ENCODE data around the gene TNFAIP2.

The TNFAIP2 gene

DNA sequence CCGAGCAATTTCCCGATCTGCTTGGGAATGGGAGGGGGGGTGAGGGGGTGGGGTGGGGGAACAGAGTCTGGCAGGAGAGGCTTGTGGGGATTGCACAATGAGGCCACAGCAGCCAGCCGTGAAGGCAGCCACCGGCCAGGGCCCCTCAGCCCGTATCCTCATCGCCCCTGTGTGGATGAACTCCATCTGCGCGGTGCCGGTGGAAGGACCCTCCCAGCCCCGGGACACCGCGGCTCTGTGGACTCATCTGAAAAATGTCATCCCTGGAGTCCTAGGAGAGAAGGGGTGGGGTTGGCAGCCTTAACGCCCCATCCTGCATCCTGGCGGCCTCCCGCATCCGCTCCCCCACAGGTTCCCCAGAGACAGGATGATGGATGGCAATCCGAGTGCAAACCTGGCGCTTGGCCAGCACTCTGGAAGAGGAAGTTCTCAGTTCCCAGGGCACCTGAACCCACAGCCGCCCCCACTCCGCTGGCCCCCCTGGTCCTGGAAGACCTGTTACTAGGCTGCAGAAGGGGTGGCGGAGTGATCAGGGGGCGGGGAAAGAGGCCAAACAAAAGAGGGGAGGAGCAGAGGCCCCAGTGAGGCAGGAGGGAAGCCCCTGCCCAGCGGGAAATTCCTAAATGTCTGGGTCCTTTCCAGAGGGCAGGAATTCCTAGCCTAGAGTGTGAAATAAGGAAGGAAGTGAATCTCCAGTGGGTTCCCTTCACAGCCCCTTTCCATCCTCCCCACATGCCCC is 1.2 kb upstream of the TNFAIP2 start:
- Mint-ChIP-seq H3K36me3 (ENCODE audit: low read depth) (no peaks in the 10 kb centered on the region), H3K4me3 (no peak overlapping the region), H3K27ac (no peak overlapping the region), H3K27me3 (peaks cover 25% of the 10 kb centered on the region), H3K9me3 (no peaks in the 10 kb centered on the region), H3K4me1 (peaks cover 3% of the 10 kb centered on the region)
- DNase-seq (no peak), ATAC-seq (no peak)

DNA sequence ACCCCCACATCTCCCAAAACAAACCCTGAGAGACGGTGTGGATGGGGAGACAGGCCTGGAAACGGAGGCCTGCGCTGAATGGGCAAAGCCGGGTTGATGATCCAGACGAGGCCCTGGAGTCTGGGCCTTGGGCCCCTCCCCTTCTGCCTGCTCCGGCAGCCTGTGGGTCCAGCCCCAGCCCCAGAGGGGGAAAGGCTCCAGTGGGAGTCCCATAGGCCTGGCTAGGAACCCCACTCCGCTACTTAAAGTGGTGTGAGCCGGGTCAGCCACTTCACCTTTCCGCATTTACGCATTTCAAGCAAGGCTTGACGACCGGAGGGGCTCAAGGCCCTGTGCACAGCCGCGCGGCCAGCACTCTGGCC is 695 bp upstream of the TNFAIP2 start:
- ATAC-seq: no peak
- Mint-ChIP-seq H3K4me3 (no peak overlapping the region), H3K27ac (no peak overlapping the region), H3K9me3 (no peaks in the 10 kb centered on the region), H3K27me3 (peaks cover 25% of the 10 kb centered on the region), H3K36me3 (ENCODE audit: low read depth) (no peaks in the 10 kb centered on the region), H3K4me1 (peaks cover 3% of the 10 kb centered on the region)
- DNase-seq: no peak

DNA sequence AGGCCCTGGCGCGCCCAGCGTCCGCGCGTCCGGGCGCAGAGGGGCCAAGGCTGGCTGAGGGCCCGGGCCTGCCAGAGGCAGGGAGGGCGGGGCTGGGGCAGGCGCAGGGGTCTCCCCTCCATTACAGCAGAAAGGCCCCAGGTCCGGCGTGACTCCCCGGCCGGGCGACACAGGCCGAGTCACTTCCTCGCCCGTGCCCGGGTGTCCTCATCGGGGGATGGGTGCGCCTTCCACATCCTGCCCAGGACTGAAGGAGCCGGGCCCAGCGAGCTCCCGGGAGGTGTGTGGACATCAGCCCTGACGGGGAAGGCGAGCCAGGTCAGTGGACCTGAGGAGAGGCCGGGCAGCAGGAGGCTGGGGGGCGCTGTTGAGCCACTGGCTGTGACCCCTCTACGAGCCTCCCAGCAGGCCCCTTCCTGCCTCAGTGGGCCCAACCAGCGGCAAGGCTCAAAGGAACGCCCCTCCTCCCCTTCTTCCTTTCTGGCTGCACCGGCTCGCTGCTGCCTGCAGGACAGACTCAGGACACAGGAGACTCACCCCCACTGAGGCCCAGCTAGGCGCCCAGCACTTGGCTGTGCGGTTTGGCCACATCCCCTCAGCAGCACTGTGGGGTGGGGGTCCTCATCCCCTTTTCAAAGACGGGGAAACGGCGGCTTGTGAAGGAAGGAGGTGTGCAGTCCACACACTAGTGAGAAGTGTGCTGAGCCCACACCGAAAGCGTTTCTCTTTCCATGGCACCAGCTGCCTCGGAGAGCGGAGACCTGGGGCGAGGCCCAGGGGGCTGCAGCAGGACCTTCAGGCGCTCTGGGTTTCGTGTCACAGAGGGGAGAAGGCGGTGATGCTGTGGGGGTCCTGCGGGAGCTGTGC is 606 bp downstream of the TNFAIP2 start:
- no peaks in the 10 kb centered on the region for H3K9me3 Mint-ChIP-seq
- DNase-seq: no peak
- H3K36me3 Mint-ChIP-seq (ENCODE audit: low read depth): no peaks in the 10 kb centered on the region
- H3K4me1 Mint-ChIP-seq: peaks cover 3% of the 10 kb centered on the region
- H3K4me3 Mint-ChIP-seq: peak overlapping the region; percentile 32
- no peak overlapping the region for H3K27ac Mint-ChIP-seq
- no peak for ATAC-seq
- H3K27me3 Mint-ChIP-seq: peaks cover 28% of the 10 kb centered on the region

DNA sequence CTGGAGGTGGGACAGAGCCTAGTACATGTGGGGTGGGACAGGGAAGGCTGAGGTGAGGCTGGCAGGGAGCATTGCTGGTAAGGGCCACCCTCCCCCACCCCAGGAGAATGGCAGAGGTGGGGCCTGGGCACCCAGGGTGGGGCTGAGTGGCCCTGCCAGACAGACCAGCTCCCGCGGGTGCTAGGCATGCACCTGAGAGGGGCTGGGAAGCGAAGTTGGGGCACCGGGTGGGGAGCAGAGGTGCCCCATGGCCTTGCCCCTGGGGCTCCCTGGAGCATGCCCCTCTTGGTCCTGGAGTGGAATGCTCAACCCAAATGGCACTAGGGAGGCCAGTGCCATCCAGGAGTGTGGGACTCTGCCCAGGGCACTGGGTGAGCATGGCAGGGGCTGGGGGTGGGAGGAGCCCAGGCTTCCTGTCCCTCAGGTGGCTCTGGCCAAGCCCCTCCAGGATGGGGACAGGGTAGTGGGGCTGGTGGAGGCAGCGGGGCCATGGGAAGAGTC is 1.3 kb downstream of the TNFAIP2 start:
- H3K9me3 Mint-ChIP-seq: no peaks in the 10 kb centered on the region
- H3K4me1 Mint-ChIP-seq: peaks cover 3% of the 10 kb centered on the region
- ATAC-seq: no peak
- peaks cover 28% of the 10 kb centered on the region for H3K27me3 Mint-ChIP-seq
- no peaks in the 10 kb centered on the region for H3K36me3 Mint-ChIP-seq (ENCODE audit: low read depth)
- no peak for DNase-seq
- no peak overlapping the region for H3K27ac Mint-ChIP-seq
- H3K4me3 Mint-ChIP-seq: no peak overlapping the region

DNA sequence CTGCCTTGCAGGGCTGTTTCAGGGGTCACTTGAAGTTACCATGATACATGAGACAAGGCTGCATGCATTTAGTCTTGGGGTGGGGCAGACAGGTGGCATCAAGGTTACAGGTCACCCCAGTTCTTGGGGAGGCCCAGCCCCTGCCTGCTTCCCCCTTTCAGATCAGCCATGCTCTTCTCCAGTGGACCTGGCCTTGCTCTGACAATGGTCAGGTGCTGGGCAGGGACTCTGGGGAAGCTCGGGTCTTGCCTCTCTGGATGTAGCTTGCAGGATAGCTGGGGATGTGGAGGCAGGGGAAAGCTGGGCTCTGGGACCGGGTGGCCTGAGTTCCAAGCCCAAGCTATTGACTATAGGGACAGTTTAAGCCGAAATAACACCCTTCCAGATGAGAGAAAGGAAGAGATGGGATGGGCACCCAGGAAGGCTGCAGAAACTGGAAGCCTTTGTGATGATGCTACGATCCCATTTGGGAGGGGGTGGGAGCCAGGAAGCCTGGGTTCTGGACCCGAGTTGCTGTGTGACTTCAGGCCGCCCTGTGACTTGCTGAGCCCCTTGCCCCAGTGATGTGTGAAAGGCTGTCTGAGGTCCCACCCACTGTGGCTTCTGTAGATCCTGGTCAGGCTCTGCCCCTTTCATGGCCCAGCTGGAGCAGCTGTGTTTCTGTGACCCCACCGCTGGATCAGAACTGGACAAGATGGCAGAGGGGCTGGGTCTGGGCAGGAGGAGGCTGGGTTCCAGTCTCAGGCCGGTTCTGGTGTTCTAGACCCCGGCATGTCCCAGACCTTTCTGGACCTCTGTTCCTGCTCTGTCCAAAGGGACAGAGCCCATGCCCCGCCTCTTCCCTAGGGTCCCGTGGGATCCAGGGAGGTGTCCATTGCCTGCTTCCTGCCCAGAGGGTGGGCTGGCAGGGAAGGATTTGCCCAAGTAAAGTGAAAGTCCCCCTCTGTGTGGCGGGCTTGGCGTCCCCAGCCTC is 2.1 kb downstream of the TNFAIP2 start:
- no peak overlapping the region for H3K4me3 Mint-ChIP-seq

DNA sequence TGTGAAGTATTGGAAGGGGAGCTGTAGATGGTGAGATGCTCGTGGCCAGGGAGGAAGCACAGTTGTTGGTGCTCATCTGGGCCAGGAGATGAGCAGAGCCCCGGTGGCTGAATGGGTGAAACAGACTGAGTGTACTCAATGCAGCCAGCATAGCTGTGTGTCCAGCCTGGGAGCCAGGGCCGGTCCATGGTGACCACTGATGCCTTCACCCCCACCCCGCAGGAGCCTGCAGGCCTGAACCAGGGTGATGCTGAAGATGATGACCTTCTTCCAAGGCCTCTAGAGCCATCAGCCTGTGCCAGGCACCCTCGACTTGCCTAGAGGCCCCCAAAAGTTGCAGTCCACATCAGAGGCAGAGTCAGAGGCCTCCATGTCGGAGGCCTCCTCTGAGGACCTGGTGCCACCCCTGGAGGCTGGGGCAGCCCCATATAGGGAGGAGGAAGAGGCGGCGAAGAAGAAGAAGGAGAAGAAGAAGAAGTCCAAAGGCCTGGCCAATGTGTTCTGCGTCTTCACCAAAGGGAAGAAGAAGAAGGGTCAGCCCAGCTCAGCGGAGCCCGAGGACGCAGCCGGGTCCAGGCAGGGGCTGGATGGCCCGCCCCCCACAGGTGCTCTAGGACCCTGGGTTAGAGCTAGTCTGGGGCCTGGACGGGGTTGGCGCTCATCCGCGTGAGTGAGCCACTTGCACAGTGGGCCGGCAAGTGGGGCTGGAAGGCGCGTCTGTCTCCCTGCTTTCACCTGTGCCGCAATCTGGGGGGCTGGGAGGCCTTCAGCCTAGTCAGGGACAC is 3.0 kb downstream of the TNFAIP2 start:
- Mint-ChIP-seq H3K4me1 (peaks cover 3% of the 10 kb centered on the region), H3K4me3 (no peak overlapping the region), H3K36me3 (ENCODE audit: low read depth) (no peaks in the 10 kb centered on the region), H3K9me3 (no peaks in the 10 kb centered on the region), H3K27ac (no peak overlapping the region), H3K27me3 (peaks cover 20% of the 10 kb centered on the region)
- ATAC-seq (no peak), DNase-seq (no peak)

More for the DNA sequence above, 2.1 kb downstream of the TNFAIP2 start:
- Mint-ChIP-seq H3K27ac (no peak overlapping the region), H3K27me3 (peaks cover 22% of the 10 kb centered on the region), H3K9me3 (no peaks in the 10 kb centered on the region), H3K4me1 (peaks cover 3% of the 10 kb centered on the region), H3K36me3 (ENCODE audit: low read depth) (no peaks in the 10 kb centered on the region)
- ATAC-seq (no peak), DNase-seq (no peak)

DNA sequence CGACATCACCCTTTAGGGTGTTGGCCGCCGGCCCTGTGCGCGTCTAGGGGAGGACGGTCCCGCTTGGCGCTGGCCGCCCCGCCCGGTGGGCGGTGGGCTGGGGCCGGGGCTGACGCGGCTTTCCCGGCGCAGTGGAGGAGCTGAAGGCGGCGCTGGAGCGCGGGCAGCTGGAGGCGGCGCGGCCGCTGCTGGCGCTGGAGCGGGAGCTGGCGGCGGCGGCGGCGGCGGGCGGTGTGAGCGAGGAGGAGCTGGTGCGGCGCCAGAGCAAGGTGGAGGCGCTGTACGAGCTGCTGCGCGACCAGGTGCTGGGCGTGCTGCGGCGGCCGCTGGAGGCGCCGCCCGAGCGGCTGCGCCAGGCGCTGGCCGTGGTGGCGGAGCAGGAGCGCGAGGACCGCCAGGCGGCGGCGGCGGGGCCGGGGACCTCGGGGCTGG is 3.6 kb downstream of the TNFAIP2 start:
- H3K27me3 Mint-ChIP-seq: peaks cover 17% of the 10 kb centered on the region
- peaks cover 3% of the 10 kb centered on the region for H3K4me1 Mint-ChIP-seq
- no peaks in the 10 kb centered on the region for H3K9me3 Mint-ChIP-seq
- ATAC-seq: no peak
- no peaks in the 10 kb centered on the region for H3K36me3 Mint-ChIP-seq (ENCODE audit: low read depth)
- DNase-seq: no peak
- no peak overlapping the region for H3K27ac Mint-ChIP-seq
- H3K4me3 Mint-ChIP-seq: no peak overlapping the region

DNA sequence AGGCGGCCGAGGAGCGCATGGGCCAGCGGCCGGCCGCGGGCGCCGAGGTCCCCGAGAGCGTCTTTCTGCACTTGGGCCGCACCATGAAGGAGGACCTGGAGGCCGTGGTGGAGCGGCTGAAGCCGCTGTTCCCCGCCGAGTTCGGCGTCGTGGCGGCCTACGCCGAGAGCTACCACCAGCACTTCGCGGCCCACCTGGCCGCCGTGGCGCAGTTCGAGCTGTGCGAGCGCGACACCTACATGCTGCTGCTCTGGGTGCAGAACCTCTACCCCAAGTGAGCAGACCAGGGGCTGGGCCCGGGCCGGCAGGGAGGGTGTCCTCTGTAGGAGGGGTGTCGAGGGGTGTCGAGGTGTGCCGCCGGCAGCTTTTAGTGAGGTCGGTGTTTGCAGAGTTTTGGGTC is 4.1 kb downstream of the TNFAIP2 start:
- Mint-ChIP-seq H3K36me3 (ENCODE audit: low read depth) (no peaks in the 10 kb centered on the region), H3K4me3 (no peak overlapping the region), H3K27ac (no peak overlapping the region), H3K9me3 (no peaks in the 10 kb centered on the region), H3K27me3 (peaks cover 14% of the 10 kb centered on the region), H3K4me1 (no peaks in the 10 kb centered on the region)
- ATAC-seq (no peak), DNase-seq (no peak)

DNA sequence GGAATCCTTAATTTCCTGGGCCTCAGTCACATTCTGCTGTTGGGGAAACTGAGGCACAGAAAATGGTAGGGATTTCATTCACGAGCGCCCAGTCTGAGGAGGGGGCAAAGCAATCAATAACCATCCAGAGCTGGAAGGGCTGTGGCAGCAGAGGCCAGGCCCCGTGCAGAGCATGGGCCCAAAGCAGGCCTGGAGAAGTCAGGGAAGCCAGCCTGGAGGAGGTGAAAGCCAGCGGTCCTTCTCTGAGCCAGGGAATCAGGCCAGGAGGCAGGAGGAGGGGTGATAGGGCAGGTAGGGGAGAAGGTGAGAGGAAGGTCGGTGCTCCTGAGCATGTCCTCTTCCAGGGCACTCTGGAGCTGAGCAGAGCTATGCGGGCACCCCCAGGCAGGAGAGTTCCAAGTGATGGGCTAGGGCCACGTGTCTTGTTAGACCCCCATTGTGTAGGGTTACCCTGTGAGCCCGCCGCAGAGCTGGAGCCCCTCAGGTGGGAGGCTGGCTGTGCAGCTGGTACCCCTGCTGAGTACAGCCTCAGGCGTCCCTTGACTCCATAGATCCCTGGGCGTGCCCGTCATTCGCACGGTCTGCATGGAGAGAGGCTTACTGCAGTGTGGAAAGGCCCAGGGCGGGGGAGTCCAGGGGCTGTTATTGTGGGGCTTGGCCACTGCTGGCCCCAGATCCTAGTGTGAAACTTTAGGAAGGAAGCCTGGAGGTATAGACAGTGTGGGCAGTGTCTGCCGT is 4.8 kb downstream of the TNFAIP2 start:
- no peaks in the 10 kb centered on the region for H3K9me3 Mint-ChIP-seq
- DNase-seq: no peak
- no peak overlapping the region for H3K4me3 Mint-ChIP-seq
- H3K4me1 Mint-ChIP-seq: no peaks in the 10 kb centered on the region
- no peaks in the 10 kb centered on the region for H3K36me3 Mint-ChIP-seq (ENCODE audit: low read depth)
- no peak for ATAC-seq
- H3K27me3 Mint-ChIP-seq: peaks cover 14% of the 10 kb centered on the region
- H3K27ac Mint-ChIP-seq: no peak overlapping the region

DNA sequence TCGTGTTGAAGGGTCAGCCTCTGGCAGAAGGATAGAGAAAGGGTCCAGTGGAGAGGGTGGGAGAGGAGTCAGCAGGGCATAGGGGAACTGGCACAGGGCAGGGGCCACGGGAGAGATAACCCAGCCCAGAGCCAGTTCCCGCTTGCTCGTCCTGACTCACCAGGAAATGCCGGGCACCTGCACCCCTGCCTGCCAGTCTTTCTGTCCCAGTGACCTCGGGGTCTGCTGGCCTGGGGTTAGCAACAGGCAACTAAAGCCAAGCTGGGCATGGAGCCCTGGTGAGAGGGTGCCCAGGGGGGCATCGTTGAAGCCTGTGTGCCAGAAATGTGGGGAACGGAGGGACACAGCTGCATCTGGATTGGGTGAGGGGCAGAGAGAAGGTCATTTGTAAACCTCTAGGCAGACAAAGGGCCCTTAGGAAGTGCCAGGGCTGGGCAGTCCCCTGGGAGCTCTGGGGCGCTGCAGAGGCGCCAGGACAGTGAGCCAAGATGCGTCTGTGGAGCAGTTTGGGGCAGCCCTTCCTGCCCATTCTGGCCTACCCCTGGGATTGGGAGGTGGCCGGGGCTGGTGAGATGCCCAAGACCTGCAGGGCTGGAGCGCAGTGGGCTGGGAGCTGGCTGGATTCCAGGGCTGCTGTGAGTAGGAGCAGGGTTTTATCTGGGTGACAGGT is 5.5 kb downstream of the TNFAIP2 start:
- Mint-ChIP-seq H3K4me1 (no peaks in the 10 kb centered on the region), H3K36me3 (ENCODE audit: low read depth) (no peaks in the 10 kb centered on the region), H3K27ac (no peak overlapping the region), H3K27me3 (peaks cover 14% of the 10 kb centered on the region), H3K4me3 (no peak overlapping the region), H3K9me3 (no peaks in the 10 kb centered on the region)
- DNase-seq: no peak
- ATAC-seq: no peak

DNA sequence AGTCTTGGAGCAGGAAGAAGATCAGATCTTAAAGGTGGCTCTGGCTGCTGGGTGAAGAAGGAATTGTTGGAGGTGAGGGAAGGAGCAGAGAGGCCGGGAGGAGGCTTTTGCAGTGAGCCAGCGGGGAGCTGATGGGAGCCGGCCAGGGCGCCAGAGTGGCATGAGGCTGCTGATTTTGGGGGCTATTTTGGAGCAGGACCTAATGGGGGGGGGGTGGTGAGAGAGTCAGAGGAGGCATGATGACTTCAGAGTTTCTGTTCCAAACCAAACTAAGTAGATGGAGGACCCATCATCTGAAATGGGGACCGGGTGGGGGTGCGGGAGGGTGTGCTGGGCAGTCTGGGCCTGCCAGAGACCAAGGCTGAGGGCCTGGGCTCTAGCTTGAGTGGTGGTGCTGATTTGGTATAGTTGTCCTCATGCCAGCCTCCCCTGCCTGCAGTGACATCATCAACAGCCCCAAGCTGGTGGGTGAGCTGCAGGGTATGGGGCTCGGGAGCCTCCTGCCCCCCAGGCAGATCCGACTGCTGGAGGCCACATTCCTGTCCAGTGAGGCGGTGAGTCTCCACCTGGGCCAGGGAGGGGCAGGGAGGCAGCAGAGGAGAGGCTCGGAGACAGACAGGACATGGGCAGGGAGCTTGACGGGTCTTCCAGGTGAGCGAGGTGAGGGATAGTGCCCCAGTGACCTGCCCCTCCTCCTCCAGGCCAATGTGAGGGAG is 6.2 kb downstream of the TNFAIP2 start:
- no peak overlapping the region for H3K27ac Mint-ChIP-seq
- no peak for DNase-seq
- H3K36me3 Mint-ChIP-seq (ENCODE audit: low read depth): no peaks in the 10 kb centered on the region
- H3K4me1 Mint-ChIP-seq: no peaks in the 10 kb centered on the region
- H3K4me3 Mint-ChIP-seq: no peak overlapping the region
- ATAC-seq: no peak
- H3K27me3 Mint-ChIP-seq: peaks cover 8% of the 10 kb centered on the region
- H3K9me3 Mint-ChIP-seq: no peaks in the 10 kb centered on the region

DNA sequence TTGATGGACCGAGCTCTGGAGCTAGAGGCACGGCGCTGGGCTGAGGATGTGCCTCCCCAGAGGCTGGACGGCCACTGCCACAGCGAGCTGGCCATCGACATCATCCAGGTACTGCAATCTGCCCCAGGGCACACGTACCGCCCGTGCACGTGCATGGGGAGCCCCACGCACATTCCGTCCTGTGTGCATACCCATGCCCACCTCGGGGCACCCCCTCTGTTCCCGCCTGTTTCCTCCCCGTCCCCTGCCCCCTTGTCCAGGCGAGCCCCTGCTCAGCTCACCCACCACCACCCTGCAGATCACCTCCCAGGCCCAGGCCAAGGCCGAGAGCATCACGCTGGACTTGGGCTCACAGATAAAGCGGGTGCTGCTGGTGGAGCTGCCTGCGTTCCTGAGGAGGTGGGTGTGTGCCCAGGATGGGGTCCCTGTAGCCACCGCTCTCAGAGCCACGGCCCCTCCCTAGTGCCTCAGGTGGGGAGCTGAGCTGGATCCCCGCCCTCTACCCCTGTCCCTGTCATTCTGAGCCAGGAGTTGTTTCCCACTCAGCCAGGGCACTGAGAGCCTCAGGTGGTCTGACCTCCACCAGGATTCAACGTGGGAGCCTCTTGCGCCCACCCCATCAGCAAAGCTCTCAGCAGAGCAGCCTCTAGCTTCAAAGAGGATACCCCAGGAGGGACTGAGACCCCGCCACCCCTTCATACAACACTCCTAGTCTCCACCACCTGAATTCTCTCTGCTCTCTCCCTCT is 6.9 kb downstream of the TNFAIP2 start:
- Mint-ChIP-seq H3K27ac (no peak overlapping the region), H3K27me3 (peaks cover 5% of the 10 kb centered on the region), H3K4me1 (no peaks in the 10 kb centered on the region), H3K36me3 (ENCODE audit: low read depth) (no peaks in the 10 kb centered on the region), H3K4me3 (no peak overlapping the region), H3K9me3 (no peaks in the 10 kb centered on the region)
- DNase-seq (no peak), ATAC-seq (no peak)
